Type B pancreatic cell (in vitro differentiated cells): ENCODE measurements around the gene GNAO1. TPM values are rescaled to one million over a fixed set of nuclear protein-coding genes. Genes with fewer than 3 reads are reported as not detected.

Experiments used
- DNase-seq: peaks from one replicate; pipeline ENCODE4 v3.0.0; 2021; ENCODE audit warnings: mixed read lengths; ENCODE audit not compliant: unreplicated experiment; ENCODE audit errors: extremely low spot score
- H3K27ac Mint-ChIP-seq: 2 replicates; pipeline ENCODE4 v1.8.0; 2021; ENCODE audit warnings: mild to moderate bottlenecking, mixed read lengths
- H3K27me3 Mint-ChIP-seq: 2 replicates; pipeline ENCODE4 v1.8.0; 2021; ENCODE audit warnings: mixed read lengths
- H3K36me3 Mint-ChIP-seq: 2 replicates; pipeline ENCODE4 v1.8.0; 2021; ENCODE audit warnings: mixed read lengths
- H3K4me1 Mint-ChIP-seq: one replicate; pipeline ENCODE4 v1.8.0; 2021; ENCODE audit warnings: mixed read lengths; ENCODE audit not compliant: unreplicated experiment
- H3K4me3 Mint-ChIP-seq: 2 replicates; pipeline ENCODE4 v1.8.0; 2021; ENCODE audit warnings: mild to moderate bottlenecking, mixed read lengths
- H3K9me3 Mint-ChIP-seq: 2 replicates; pipeline ENCODE4 v1.8.0; 2021; ENCODE audit warnings: mixed read lengths
- CTCF ChIP-seq: fragments of 200-600 bp; sonication (generic); conservative IDR thresholded peaks from 2 replicates; pipeline ENCODE4 v1.5.0; 2021; ENCODE audit warnings: antibody characterized with exemption, mild to moderate bottlenecking
- total RNA-seq: library from RNA; stranded (reverse); gene quantifications from 2 replicates; pipeline ENCODE4 v1.2.1, GENCODE V29; 2021; ENCODE audit warnings: low replicate concordance

The GNAO1 gene
- total RNA-seq, 1 donor from 2014 or later: 13.2 TPM

- Mint-ChIP-seq H3K27ac (no peak overlapping the region), H3K27me3 (no peaks in the 10 kb centered on the region), H3K9me3 (no peaks in the 10 kb centered on the region), H3K36me3 (no peaks in the 10 kb centered on the region), H3K4me1 (peaks cover 26% of the 10 kb centered on the region), H3K4me3 (no peak overlapping the region)
- DNase-seq: no peak
- TF ChIP-seq CTCF: no peak
Observed at GRCh38 chr16:56279914-56280313, 88.6 kb downstream of the GNAO1 start.

- TF ChIP-seq CTCF: peak; percentile 65
- Mint-ChIP-seq H3K9me3 (no peaks in the 10 kb centered on the region), H3K27me3 (no peaks in the 10 kb centered on the region), H3K27ac (no peak overlapping the region), H3K4me3 (no peak overlapping the region), H3K36me3 (no peaks in the 10 kb centered on the region), H3K4me1 (peaks cover 26% of the 10 kb centered on the region)
- no peak for DNase-seq
Observed at GRCh38 chr16:56281249-56281805, 90.0 kb downstream of the GNAO1 start.

DNA sequence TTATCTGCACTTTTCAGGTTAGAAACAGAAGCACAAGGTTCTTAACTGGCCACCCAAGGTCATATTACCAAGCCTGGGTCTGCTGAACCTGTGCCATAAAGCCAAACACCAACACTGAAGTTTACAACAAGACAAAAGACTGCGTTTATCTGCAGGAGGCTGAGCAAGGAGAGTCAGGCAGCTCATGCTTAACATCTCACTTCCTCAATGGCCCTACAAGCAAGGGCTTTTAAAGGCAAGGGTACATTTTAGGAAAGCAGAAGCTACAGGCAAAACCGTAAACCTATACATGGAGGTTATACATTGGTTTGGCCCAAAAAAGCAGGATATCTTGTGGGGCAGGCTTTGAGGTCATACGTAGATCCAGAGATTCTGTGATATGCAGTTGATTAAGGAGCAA, 91.2 kb downstream of the GNAO1 start:
- Mint-ChIP-seq H3K36me3 (no peaks in the 10 kb centered on the region), H3K27ac (no peak overlapping the region), H3K27me3 (no peaks in the 10 kb centered on the region), H3K4me1 (peaks cover 23% of the 10 kb centered on the region), H3K4me3 (no peak overlapping the region), H3K9me3 (no peaks in the 10 kb centered on the region)
- DNase-seq: no peak
- TF ChIP-seq CTCF: no peak

GRCh38 chr16:56284521-56284920, 93.2 kb downstream of the GNAO1 start:
- no peaks in the 10 kb centered on the region for H3K36me3 Mint-ChIP-seq
- DNase-seq: no peak
- H3K27me3 Mint-ChIP-seq: no peaks in the 10 kb centered on the region
- no peaks in the 10 kb centered on the region for H3K9me3 Mint-ChIP-seq
- no peak for TF ChIP-seq CTCF
- peaks cover 20% of the 10 kb centered on the region for H3K4me1 Mint-ChIP-seq
- no peak overlapping the region for H3K4me3 Mint-ChIP-seq
- no peak overlapping the region for H3K27ac Mint-ChIP-seq

DNA sequence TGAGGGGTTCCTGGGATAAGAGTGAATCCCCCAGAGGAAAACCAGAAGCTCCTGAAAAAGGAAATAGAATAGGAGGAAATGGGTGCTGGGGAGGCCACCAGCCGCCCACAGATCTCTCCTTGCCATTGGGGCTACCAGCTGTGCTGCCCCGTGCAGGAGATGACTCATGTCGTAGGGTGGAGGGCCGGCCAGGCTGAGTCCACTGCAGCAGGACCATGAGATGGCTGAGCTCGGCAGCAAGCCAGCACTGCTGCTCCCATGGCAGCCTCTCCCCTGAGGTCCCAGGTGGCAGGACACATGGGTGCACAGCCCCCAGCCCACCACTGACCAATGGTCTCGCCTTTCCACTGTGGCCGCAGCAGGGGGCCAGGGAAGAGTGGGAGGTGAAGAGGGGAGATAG, 95.5 kb downstream of the GNAO1 start:
- DNase-seq: no peak
- Mint-ChIP-seq H3K27ac (no peak overlapping the region), H3K4me1 (peaks cover 22% of the 10 kb centered on the region), H3K36me3 (no peaks in the 10 kb centered on the region), H3K27me3 (no peaks in the 10 kb centered on the region), H3K4me3 (no peak overlapping the region), H3K9me3 (no peaks in the 10 kb centered on the region)
- TF ChIP-seq CTCF: no peak

DNA sequence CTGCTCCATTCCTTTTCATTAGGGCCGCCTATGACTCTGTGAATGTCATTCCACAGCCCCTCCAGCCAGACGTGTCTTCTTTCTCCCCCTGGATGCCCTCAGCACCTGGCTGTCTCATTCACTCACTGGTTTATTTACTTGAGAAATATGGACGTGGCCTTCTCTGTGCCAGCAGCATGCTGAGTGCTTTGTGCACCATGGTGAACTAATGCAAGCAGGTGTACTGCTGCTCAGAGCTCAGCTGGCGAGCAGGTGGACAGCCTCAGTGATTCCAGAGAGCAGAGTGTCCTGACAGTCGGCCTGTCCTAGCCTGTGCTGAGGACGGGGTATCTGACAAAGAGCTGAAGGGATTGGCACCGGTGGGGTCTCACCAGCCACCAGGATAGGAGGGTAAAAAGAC, 96.7 kb downstream of the GNAO1 start:
- Mint-ChIP-seq H3K27ac (no peak overlapping the region), H3K27me3 (no peaks in the 10 kb centered on the region), H3K4me3 (no peak overlapping the region), H3K4me1 (peaks cover 13% of the 10 kb centered on the region), H3K9me3 (no peaks in the 10 kb centered on the region), H3K36me3 (no peaks in the 10 kb centered on the region)
- no peak for DNase-seq
- no peak for TF ChIP-seq CTCF
